ENCODE measurements around the gene PCDHGC3. TPM values are rescaled to one million over a fixed set of nuclear protein-coding genes. Genes with fewer than 3 reads are reported as not detected.

Gene PCDHGC3
- total RNA-seq, 1 donor from 2014 or later: 92.4 TPM

GRCh38 chr5:141485321-141486055, 9.7 kb downstream of the PCDHGC3 start:
- H3K27ac Mint-ChIP-seq (ENCODE audit: unreplicated experiment): no peak overlapping the region

GRCh38 chr5:141486091-141486490, 10.3 kb downstream of the PCDHGC3 start:
- Mint-ChIP-seq H3K9me3 (ENCODE audit: unreplicated experiment) (no peaks in the 10 kb centered on the region), H3K4me3 (ENCODE audit: unreplicated experiment) (no peak overlapping the region), H3K36me3 (ENCODE audit: unreplicated experiment) (peaks cover 23% of the 10 kb centered on the region), H3K27ac (ENCODE audit: unreplicated experiment) (no peak overlapping the region), H3K4me1 (ENCODE audit: unreplicated experiment) (peaks cover 27% of the 10 kb centered on the region), H3K27me3 (ENCODE audit: unreplicated experiment) (no peaks in the 10 kb centered on the region)
- TF ChIP-seq CTCF (IDR thresholded peaks at IDR 0.05): no peak
- peak; percentile 56 for DNase-seq (ENCODE audit: extremely low spot score, unreplicated experiment)

More at GRCh38 chr5:141485321-141486055, 9.7 kb downstream of the PCDHGC3 start:
- Mint-ChIP-seq H3K9me3 (ENCODE audit: unreplicated experiment) (no peaks in the 10 kb centered on the region), H3K4me3 (ENCODE audit: unreplicated experiment) (peak overlapping the region; percentile 72), H3K27me3 (ENCODE audit: unreplicated experiment) (no peaks in the 10 kb centered on the region), H3K36me3 (ENCODE audit: unreplicated experiment) (peaks cover 26% of the 10 kb centered on the region), H3K4me1 (ENCODE audit: unreplicated experiment) (peaks cover 31% of the 10 kb centered on the region)
- DNase-seq (ENCODE audit: extremely low spot score, unreplicated experiment): no peak
- TF ChIP-seq CTCF (IDR thresholded peaks at IDR 0.05): no peak

- H3K4me3 Mint-ChIP-seq (ENCODE audit: unreplicated experiment): no peak overlapping the region
- TF ChIP-seq CTCF (IDR thresholded peaks at IDR 0.05): no peak
- no peaks in the 10 kb centered on the region for H3K27me3 Mint-ChIP-seq (ENCODE audit: unreplicated experiment)
- peak; percentile 62 for DNase-seq (ENCODE audit: extremely low spot score, unreplicated experiment)
- H3K9me3 Mint-ChIP-seq (ENCODE audit: unreplicated experiment): no peaks in the 10 kb centered on the region
- H3K4me1 Mint-ChIP-seq (ENCODE audit: unreplicated experiment): peaks cover 27% of the 10 kb centered on the region
- H3K36me3 Mint-ChIP-seq (ENCODE audit: unreplicated experiment): peaks cover 24% of the 10 kb centered on the region
- H3K27ac Mint-ChIP-seq (ENCODE audit: unreplicated experiment): no peak overlapping the region
Observed at GRCh38 chr5:141487131-141487530, 11.4 kb downstream of the PCDHGC3 start.

- no peaks in the 10 kb centered on the region for H3K27me3 Mint-ChIP-seq (ENCODE audit: unreplicated experiment)
- H3K36me3 Mint-ChIP-seq (ENCODE audit: unreplicated experiment): peaks cover 24% of the 10 kb centered on the region
- TF ChIP-seq CTCF (IDR thresholded peaks at IDR 0.05): no peak
- peaks cover 23% of the 10 kb centered on the region for H3K4me1 Mint-ChIP-seq (ENCODE audit: unreplicated experiment)
- no peak within 1 kb of the TSS for H3K4me3 Mint-ChIP-seq (ENCODE audit: unreplicated experiment)
- no peak for DNase-seq (ENCODE audit: extremely low spot score, unreplicated experiment)
- H3K27ac Mint-ChIP-seq (ENCODE audit: unreplicated experiment): peak within 1 kb of the TSS; percentile 14
- no peaks in the 10 kb centered on the region for H3K9me3 Mint-ChIP-seq (ENCODE audit: unreplicated experiment)
Observed at GRCh38 chr5:141488591-141489561, 13.1 kb downstream of the PCDHGC3 start, which contains the start of gene PCDHGC5. PCDHGC5 (plus strand) TSS chr5:141489081; CDS start chr5:141489241, 160 bp downstream.

- H3K9me3 Mint-ChIP-seq (ENCODE audit: unreplicated experiment): no peaks in the 10 kb centered on the region
- H3K36me3 Mint-ChIP-seq (ENCODE audit: unreplicated experiment): peaks cover 24% of the 10 kb centered on the region
- TF ChIP-seq CTCF (IDR thresholded peaks at IDR 0.05): no peak
- H3K27ac Mint-ChIP-seq (ENCODE audit: unreplicated experiment): no peak overlapping the region
- H3K4me3 Mint-ChIP-seq (ENCODE audit: unreplicated experiment): no peak overlapping the region
- peaks cover 26% of the 10 kb centered on the region for H3K4me1 Mint-ChIP-seq (ENCODE audit: unreplicated experiment)
- no peaks in the 10 kb centered on the region for H3K27me3 Mint-ChIP-seq (ENCODE audit: unreplicated experiment)
- DNase-seq (ENCODE audit: extremely low spot score, unreplicated experiment): no peak
Observed at GRCh38 chr5:141489841-141490240, 14.1 kb downstream of the PCDHGC3 start.
